Measurements from ENCODE around the gene CHMP2B. TPM values are rescaled to one million over a fixed set of nuclear protein-coding genes. Genes with fewer than 3 reads are reported as not detected.

CHMP2B gene
- total and polyA plus RNA-seq, 2 experiments from 2014 or later = 45.1 to 130 TPM

DNA sequence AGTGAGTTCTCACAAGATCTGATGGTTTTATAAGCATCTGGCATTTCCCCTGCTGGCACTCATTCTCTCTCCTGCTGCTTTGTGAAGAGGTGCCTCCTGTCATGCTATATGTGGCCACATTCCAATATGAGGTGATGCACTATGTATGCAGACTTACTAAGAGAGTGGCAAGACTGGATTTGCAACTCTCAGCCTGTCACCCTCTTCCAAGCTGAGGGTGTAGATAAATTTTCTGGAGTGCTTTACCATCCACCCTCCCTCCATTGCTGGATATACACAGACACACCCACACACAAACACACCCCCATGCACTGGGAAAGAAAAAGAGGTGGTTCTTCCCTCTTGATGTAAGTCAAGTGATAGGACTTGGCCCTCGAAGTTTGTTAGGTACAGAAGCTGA is 30.2 kb upstream of the CHMP2B start:
- Histone ChIP-seq H3K36me3 (ENCODE audit: insufficient read depth) (0 out of 2 replicates have a peak, but pooled peaks cover 3% of the 10 kb centered on the region), H3K27ac (ENCODE audit: low read depth) (no peak overlapping the region), H2AFZ (no peak overlapping the region), H3K4me2 (no peak overlapping the region), H3K4me1 (ENCODE audit: insufficient read depth) (no peaks in the 10 kb centered on the region), H4K20me1 (replicated peaks; ENCODE audit: insufficient read depth) (no peaks in the 10 kb centered on the region), H3K27me3 (ENCODE audit: insufficient read depth) (no peaks in the 10 kb centered on the region), H3K9me2 (ENCODE audit: insufficient read depth) (no peaks in the 10 kb centered on the region; the same call in 1 of the 2 replicates), H3K4me3 (no peak overlapping the region), H3F3A (replicated peaks; ENCODE audit: low read depth) (no peaks in the 10 kb centered on the region), H3K79me2 (replicated peaks; ENCODE audit: insufficient read depth) (no peaks in the 10 kb centered on the region)
- Mint-ChIP-seq H3K36me3 (ENCODE audit: low read depth) (peaks cover 23% of the 10 kb centered on the region), H3K4me3 (no peak overlapping the region), H3K4me1 (no peaks in the 10 kb centered on the region), H3K9me3 (peaks cover 25% of the 10 kb centered on the region), H3K27ac (no peak overlapping the region), H3K27me3 (ENCODE audit: insufficient read depth, low read depth, poor library complexity) (no peaks in the 10 kb centered on the region)
- no peak for DNase-seq (ENCODE audit: low spot score)
- TF ChIP-seq POLR2AphosphoS5 (IDR thresholded peaks at IDR 0.05; ENCODE audit: low read depth) (no peak), CREB1 (CRISPR knock-in tag; IDR thresholded peaks at IDR 0.05; ENCODE audit: low read depth) (no peak), ZNF114 (CRISPR knock-in tag; IDR thresholded peaks at IDR 0.05) (no peak), STAT1 (IDR thresholded peaks at IDR 0.05; ENCODE audit: unreplicated experiment) (no peak), EZH2 (IDR thresholded peaks at IDR 0.05; ENCODE audit: low read depth, unreplicated experiment) (no peak)
- TF ChIP-seq, protein P1, sequence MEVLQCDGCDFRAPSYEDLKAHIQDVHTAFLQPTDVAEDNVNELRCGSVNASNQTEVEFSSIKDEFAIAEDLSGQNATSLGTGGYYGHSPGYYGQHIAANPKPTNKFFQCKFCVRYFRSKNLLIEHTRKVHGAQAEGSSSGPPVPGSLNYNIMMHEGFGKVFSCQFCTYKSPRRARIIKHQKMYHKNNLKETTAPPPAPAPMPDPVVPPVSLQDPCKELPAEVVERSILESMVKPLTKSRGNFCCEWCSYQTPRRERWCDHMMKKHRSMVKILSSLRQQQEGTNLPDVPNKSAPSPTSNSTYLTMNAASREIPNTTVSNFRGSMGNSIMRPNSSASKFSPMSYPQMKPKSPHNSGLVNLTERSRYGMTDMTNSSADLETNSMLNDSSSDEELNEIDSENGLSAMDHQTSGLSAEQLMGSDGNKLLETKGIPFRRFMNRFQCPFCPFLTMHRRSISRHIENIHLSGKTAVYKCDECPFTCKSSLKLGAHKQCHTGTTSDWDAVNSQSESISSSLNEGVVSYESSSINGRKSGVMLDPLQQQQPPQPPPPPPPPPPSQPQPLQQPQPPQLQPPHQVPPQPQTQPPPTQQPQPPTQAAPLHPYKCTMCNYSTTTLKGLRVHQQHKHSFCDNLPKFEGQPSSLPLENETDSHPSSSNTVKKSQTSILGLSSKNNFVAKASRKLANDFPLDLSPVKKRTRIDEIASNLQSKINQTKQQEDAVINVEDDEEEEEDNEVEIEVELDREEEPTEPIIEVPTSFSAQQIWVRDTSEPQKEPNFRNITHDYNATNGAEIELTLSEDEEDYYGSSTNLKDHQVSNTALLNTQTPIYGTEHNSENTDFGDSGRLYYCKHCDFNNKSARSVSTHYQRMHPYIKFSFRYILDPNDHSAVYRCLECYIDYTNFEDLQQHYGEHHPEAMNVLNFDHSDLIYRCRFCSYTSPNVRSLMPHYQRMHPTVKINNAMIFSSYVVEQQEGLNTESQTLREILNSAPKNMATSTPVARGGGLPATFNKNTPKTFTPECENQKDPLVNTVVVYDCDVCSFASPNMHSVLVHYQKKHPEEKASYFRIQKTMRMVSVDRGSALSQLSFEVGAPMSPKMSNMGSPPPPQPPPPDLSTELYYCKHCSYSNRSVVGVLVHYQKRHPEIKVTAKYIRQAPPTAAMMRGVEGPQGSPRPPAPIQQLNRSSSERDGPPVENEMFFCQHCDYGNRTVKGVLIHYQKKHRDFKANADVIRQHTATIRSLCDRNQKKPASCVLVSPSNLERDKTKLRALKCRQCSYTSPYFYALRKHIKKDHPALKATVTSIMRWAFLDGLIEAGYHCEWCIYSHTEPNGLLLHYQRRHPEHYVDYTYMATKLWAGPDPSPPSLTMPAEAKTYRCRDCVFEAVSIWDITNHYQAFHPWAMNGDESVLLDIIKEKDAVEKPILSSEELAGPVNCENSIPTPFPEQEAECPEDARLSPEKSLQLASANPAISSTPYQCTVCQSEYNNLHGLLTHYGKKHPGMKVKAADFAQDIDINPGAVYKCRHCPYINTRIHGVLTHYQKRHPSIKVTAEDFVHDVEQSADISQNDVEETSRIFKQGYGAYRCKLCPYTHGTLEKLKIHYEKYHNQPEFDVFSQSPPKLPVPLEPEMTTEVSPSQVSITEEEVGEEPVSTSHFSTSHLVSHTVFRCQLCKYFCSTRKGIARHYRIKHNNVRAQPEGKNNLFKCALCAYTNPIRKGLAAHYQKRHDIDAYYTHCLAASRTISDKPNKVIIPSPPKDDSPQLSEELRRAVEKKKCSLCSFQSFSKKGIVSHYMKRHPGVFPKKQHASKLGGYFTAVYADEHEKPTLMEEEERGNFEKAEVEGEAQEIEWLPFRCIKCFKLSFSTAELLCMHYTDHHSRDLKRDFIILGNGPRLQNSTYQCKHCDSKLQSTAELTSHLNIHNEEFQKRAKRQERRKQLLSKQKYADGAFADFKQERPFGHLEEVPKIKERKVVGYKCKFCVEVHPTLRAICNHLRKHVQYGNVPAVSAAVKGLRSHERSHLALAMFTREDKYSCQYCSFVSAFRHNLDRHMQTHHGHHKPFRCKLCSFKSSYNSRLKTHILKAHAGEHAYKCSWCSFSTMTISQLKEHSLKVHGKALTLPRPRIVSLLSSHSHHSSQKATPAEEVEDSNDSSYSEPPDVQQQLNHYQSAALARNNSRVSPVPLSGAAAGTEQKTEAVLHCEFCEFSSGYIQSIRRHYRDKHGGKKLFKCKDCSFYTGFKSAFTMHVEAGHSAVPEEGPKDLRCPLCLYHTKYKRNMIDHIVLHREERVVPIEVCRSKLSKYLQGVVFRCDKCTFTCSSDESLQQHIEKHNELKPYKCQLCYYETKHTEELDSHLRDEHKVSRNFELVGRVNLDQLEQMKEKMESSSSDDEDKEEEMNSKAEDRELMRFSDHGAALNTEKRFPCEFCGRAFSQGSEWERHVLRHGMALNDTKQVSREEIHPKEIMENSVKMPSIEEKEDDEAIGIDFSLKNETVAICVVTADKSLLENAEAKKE (CRISPR knock-in tag; IDR thresholded peaks at IDR 0.05) = no peak
- no peak for ATAC-seq

DNA sequence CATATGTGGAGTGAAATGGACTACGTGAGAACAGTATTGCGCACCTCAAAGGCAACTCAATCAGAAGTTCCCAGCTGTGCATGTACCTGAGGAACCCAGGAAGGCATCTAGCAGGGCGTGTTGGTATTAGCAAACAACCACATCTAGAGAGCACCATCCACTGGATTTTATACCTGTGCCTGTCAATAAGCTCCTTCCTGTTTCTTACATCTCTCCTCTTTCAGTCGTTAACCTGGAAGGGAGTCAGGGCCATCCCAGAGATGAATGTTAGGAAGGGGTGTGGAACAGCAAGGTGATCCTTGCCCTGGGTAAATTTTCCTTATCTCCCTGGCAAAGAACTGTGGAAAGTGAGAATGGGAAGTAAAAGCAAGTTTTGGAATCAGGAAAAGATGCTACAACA is 29.6 kb upstream of the CHMP2B start:
- no peak overlapping the region for H3K4me3 Mint-ChIP-seq
- Histone ChIP-seq H3K9me2 (ENCODE audit: insufficient read depth) (no peaks in the 10 kb centered on the region; the same call in 1 of the 2 replicates), H3K4me1 (ENCODE audit: insufficient read depth) (no peaks in the 10 kb centered on the region), H3K27me3 (ENCODE audit: insufficient read depth) (no peaks in the 10 kb centered on the region), H3K79me2 (replicated peaks; ENCODE audit: insufficient read depth) (no peaks in the 10 kb centered on the region), H3K4me2 (no peak overlapping the region), H3K27ac (ENCODE audit: low read depth) (no peak overlapping the region), H2AFZ (no peak overlapping the region), H3K36me3 (ENCODE audit: insufficient read depth) (0 out of 2 replicates have a peak, but pooled peaks cover 3% of the 10 kb centered on the region), H4K20me1 (replicated peaks; ENCODE audit: insufficient read depth) (no peaks in the 10 kb centered on the region), H3K4me3 (no peak overlapping the region), H3F3A (replicated peaks; ENCODE audit: low read depth) (no peaks in the 10 kb centered on the region)
- no peak overlapping the region for H3K27ac Mint-ChIP-seq
- ATAC-seq (no peak), DNase-seq (ENCODE audit: low spot score) (no peak)
- peaks cover 25% of the 10 kb centered on the region for H3K9me3 Mint-ChIP-seq
- peaks cover 23% of the 10 kb centered on the region for H3K36me3 Mint-ChIP-seq (ENCODE audit: low read depth)
- no peaks in the 10 kb centered on the region for H3K4me1 Mint-ChIP-seq
- H3K27me3 Mint-ChIP-seq (ENCODE audit: insufficient read depth, low read depth, poor library complexity) = no peaks in the 10 kb centered on the region
- TF ChIP-seq POLR2AphosphoS5 (IDR thresholded peaks at IDR 0.05; ENCODE audit: low read depth) (no peak), NANOG (IDR thresholded peaks at IDR 0.05; ENCODE audit: borderline replicate concordance) (no peak)
- TF ChIP-seq, protein P2, sequence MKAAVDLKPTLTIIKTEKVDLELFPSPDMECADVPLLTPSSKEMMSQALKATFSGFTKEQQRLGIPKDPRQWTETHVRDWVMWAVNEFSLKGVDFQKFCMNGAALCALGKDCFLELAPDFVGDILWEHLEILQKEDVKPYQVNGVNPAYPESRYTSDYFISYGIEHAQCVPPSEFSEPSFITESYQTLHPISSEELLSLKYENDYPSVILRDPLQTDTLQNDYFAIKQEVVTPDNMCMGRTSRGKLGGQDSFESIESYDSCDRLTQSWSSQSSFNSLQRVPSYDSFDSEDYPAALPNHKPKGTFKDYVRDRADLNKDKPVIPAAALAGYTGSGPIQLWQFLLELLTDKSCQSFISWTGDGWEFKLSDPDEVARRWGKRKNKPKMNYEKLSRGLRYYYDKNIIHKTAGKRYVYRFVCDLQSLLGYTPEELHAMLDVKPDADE (IDR thresholded peaks at IDR 0.05) = no peak
- TF ChIP-seq, protein P3, sequence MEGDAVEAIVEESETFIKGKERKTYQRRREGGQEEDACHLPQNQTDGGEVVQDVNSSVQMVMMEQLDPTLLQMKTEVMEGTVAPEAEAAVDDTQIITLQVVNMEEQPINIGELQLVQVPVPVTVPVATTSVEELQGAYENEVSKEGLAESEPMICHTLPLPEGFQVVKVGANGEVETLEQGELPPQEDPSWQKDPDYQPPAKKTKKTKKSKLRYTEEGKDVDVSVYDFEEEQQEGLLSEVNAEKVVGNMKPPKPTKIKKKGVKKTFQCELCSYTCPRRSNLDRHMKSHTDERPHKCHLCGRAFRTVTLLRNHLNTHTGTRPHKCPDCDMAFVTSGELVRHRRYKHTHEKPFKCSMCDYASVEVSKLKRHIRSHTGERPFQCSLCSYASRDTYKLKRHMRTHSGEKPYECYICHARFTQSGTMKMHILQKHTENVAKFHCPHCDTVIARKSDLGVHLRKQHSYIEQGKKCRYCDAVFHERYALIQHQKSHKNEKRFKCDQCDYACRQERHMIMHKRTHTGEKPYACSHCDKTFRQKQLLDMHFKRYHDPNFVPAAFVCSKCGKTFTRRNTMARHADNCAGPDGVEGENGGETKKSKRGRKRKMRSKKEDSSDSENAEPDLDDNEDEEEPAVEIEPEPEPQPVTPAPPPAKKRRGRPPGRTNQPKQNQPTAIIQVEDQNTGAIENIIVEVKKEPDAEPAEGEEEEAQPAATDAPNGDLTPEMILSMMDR (conservative IDR thresholded peaks at IDR 0.05; ENCODE audit: low read depth in 2 of 2) = no peak
